ENCODE data around the gene SLC9A4.

The SLC9A4 gene

DNA sequence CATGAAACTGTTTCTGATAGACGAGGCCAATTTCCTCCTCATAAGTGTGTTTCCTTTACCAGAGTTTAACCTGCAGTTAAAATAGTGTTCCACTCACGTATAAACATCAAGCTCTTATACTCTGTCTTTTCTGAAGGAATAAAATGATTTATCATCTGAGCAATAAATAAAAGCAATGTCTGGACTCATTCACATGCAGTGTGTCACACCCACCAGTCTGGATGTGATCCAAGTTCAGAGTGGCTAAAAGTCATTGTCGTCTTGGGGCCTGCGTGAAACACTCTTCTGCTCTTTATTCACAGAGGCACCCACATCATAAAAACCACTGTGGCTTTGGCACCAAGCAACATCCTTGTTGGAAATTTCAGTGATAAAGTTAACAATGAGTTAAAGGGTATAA lies 19.5 kb upstream of the SLC9A4 start:
- DNase-seq, result no peak

DNA sequence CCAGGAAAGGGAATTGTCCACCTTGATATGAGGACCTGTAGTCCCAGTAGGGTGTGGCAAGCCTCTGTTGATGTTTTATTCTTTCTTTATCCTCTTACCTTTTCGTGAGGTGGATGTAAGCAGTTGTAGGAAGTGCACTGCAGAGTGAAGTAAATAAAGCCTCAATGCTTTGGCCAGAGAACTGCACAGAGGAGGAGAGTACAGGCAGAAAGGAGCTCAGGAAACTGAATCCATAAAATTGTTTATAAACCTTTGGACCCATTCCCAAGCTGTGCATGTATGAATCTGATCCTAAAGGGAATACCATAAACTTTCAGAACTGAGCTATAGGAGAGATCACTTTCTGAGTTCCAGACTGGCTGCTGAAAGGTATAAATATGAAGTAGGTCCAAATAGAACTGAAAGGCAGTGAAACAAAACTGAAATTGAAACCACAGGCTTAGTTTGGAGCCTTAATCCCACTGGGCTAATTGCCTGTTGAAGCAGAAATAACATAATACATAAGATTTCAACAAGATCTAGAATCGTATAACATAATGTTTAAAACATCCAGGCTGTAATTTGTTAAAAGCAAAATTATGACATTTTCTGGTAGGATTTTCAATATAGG lies 17.9 kb upstream of the SLC9A4 start:
- no peak for DNase-seq

DNA sequence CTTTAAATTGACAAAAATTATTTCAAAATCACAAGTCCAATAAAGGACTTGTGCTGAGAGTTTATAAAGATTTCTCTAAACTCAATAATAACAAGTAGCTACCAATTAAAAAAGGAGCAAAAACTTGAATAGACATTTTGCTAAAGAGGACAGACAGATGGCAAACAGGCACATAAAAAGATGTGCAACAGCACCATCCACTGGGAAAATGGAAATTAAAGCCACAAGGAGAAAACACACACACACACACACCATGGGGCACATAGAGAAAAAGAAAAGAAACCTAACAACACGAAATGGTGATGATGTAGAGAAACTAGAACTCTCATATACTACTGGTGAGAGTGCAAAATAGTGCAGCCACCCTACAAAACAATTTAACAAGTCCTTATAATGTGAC lies 12.6 kb upstream of the SLC9A4 start:
- DNase-seq, result no peak

DNA sequence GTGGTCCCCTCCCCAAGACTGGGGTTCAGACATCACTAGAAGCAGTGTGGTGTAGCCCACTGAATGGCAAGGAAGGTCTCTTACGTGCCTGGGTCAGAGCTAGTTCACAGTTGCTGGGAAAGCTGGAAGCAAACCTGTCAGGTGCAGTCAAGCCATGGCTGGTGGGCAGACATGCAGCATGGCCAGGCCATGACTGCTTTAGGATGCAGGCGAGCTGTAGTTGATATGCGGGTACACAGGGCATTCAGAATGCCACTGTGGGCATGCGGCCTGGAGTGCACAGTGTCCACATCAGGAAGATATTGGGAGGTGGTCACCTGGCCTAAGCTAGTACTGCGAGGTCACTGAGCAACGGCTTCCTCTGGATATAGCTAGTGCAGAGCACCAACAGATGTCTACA lies 11.8 kb upstream of the SLC9A4 start:
- no peak for DNase-seq

DNA sequence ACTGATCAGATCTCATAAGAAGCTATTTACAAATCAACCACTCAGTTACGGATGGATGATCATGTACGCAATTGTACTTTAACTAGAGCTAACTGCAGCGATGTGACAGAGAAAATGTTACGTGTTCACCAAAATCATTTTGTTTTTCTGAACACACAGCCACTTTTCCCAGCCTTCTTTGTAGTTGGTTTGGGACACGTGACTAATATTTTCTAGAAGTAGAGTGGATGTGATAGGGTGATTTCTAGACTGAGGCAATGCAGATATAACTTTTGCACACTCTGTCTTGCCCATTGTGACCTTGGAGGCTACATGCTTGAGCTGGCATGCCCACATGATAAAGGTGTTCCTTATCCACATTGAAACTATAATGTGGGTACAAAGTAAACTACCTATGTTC lies 9.9 kb upstream of the SLC9A4 start:
- DNase-seq, result no peak

DNA sequence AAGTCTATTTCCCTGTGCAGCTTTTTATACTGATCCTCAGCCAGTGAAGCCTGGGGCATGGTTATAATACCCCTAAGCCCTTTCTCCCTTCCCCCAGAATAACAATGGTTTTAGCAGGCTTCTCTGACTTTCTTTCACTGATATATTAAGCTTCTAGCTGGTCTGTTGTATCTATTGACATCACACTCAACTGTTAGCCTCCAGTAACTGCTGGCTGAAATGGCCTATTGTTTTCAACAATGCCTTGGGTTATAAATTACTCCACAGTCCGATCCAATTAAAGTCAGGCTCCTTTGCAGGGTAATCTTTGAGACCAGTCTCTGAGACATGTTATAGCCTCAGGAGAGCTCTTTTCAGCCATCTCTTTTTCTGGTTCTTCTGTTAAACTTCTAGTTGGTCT lies 2.9 kb upstream of the SLC9A4 start:
- no peak for DNase-seq

DNA sequence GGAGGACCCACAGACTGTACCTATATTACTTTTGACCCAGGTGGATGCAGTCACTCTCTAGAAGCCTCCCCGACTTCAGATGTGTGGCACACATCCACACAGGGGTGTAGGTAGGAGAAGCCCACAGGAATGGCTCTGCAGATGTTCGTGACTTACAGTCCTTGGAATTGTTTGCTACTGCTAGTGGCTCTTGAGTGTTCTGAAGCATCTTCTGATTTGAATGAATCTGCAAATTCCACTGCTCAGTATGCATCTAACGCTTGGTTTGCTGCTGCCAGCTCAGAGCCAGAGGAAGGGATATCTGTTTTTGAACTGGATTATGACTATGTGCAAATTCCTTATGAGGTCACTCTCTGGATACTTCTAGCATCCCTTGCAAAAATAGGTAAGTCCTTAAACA lies 605 bp downstream of the SLC9A4 start:
- no peak for DNase-seq

DNA sequence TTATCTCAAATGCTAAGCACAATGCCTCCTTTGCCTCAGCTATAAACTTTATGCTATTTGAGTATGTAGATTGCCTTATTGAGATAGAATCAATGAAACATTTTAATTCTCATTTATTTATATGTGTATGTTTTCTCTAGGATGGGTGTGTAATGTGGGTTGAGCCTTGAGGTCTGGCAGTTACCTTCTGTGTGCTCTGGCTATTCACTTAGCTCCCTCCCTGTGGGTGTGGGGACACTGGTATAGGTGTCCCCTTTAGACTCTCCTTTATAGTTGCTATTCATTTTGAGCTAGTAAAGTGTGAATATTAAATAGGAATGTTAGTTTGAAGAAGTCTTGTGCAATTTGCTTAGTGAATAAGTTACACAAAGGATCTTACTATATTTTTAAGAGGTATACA lies 1.8 kb downstream of the SLC9A4 start:
- DNase-seq, result no peak

DNA sequence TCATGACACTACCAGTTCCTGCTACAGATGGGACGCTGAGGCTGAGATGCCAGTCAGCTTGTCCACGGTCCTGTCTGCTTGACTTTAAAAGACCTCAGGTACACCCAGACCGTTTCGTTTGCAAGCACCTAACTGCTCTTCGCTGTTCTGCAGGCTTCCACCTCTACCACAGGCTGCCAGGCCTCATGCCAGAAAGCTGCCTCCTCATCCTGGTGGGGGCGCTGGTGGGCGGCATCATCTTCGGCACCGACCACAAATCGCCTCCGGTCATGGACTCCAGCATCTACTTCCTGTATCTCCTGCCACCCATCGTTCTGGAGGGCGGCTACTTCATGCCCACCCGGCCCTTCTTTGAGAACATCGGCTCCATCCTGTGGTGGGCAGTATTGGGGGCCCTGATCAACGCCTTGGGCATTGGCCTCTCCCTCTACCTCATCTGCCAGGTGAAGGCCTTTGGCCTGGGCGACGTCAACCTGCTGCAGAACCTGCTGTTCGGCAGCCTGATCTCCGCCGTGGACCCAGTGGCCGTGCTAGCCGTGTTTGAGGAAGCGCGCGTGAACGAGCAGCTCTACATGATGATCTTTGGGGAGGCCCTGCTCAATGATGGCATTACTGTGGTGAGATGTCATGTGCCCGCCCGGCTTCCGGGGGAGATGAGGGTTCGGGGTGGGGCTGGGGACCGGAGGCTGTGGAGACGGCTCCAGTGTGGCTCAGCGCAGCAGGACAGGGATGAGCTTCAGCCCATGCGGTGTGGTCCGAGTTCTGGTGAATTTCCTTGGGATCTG lies 5.9 kb downstream of the SLC9A4 start:
- DNase-seq, result no peak

DNA sequence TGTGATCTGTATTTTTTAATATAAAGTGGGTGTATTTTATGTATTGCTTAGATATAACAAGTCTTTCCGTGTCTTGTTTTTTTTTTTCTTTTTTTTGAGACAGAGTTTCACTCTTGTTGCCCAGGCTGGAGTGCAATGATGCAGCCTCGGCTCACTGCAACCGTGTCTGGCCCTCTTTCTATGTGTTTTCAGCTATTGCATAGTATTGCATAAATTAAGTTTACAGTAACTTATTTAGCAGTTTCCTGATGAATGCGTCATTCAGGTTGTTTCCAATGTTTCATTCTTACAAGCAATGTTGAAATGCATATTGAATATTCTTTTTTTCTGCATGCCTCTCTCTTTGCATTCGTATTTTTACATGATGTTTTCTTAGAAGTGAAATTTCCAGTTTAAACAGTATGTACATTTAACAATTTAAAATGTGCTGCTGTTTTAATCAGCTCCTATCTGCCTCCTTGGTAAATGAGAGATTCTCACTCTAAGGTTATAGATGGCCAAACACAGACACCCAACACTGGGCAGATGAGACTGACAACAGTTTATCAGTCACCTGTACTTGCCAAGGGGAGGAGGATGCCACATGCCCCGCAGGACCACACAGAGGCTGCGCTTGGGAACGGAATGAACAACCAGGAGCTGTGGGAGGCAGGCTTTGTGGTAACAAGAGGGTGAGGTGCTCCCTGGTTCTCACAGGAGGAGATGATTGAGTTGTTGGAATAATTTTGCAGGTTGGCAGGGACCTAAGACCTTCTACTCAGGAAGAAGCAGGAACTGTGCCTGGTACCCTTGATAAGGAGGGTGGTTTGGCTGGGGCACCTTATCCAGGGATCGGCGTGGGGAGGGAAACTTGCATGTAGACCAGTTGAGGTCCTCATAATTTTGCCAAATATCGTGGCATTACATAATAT lies 7.5 kb downstream of the SLC9A4 start:
- DNase-seq, result no peak

DNA sequence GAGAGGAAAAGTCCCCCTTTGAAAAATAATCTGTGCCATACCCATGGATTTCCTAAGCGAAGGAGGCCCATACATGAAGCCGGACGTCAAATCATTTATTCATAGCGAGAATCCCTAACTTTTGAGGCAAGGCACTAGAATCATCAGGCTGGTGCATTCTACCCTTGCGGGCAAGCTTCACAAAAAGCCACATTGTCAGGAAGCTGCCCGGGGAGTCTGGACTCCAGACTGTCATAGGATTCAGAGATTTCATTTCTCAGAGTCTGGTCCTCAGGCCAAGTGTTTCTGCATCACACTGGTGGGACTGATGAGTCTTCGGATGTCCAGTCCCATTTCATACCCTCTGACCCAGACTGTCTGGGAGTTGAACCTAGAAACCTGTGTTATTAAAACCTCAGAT lies 8.9 kb downstream of the SLC9A4 start:
- no peak for DNase-seq

DNA sequence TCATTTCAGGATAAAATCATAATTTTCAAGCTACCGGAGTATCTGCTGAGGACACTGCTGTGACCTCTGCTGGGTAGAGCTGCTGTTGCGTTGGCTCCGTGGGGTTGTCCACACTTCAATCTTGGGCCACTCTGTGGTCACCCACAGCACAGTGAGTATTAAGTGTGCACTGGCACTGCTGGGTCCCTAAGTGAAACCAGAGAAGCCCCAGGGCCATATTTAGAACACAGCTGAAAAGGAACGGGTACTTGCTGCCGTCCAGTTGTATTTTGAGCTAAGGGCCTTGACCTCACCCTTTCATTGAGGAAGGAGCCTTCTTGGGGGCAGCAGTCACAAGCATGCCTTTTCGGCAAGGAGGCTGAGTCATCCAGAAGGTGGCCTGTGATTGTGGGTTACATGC lies 10.1 kb downstream of the SLC9A4 start:
- no peak for DNase-seq

DNA sequence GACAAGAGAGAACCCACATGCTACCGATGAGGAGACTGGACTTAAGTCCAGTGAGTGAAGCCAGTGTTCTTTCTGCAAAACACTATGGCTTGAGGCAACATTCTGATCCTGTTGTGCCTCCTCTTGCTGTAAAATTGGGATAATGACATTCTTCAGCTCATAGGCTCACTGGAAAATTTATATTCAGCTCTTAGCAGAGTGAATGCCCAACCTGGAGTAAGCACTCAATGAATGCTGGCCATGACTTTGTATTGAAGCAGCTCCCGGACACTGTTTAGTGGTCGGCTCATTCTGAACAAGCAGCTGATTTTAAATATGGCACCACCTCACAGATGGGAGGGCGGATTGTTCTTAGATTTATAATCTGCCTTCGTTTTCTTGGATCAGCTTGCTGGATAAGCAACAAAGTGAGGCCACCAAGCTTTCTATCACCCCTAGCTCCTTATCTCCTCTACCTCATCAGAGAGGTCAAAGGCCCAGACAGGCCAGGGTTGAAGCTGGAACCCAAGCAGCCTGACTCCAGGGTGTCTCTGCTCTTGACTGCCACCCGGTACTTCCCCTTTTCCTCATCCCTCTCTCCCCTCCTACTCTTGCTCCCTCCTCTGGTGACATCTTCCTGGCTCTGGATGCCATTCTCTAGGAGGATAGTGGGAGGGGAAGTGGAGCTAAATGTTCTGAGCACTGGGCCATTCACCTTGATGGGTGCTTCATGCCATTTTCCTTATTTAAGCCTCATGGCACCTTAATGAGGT lies 11.5 kb downstream of the SLC9A4 start:
- DNase-seq, result no peak

DNA sequence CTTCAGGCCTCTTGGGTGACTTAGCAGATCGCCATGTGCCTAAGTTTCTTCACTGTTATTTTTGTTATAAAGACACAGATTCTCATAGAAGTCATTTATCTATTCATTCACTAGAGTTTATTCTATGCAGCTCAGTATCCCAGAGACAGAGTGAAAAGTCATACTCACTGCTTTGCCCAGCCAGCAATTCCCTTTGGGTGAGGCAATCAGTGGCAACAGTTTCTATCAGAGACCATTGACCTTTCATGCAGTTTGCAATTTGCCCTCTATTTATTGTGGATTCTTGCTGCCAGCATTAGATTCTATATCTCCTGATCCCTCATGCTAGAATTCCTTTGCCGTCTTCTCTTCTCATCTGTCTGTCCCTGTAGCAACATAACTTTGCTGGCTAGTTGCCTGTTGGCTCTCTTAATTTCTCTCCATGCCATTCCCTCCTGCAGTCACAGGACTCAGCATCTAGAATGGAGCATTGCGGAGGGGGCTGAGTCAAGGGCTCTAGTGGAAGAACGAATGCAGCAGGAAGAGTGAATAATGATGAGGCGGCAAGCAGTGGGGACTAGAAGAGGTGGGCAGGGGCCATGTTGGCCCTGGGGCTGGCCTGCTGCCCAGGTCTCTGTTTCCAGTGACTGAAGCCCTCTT lies 12.2 kb downstream of the SLC9A4 start:
- DNase-seq, result no peak

DNA sequence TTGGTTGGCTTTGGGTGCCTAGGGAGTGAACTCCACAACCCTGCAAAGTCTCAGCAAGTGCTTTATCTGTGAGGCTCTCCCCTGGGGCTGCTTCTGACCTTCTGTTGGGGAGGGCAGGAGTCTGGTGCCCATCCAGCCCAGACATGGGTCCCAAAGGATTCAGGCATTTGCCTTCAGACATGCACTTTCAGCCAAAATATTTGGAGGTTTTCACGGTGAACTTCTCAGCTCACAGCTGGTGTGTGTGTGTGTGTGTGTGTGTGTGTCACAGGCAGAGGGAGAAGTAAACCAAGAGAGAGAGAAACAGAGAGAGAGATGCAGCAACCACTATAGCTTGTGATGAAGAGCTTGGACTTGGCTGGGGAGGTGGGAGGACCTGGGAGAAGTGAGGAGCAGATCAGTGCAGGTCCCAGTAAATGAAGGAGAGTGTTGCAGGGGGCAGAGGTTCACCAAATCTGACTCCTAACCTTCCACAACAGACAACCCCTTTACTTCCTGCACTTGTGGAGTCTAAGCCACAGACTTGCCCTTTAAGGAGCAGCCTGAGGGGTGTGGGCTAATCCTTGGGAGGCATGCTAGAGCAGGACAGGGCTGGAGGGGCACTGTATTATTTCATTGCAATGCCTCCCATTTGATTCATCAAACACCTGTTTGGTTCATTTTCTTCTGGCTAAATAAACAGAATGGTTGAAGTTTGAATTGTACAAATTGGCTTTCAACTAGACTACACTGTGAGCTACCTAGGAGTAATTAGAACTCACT lies 14.1 kb downstream of the SLC9A4 start:
- DNase-seq, result no peak

DNA sequence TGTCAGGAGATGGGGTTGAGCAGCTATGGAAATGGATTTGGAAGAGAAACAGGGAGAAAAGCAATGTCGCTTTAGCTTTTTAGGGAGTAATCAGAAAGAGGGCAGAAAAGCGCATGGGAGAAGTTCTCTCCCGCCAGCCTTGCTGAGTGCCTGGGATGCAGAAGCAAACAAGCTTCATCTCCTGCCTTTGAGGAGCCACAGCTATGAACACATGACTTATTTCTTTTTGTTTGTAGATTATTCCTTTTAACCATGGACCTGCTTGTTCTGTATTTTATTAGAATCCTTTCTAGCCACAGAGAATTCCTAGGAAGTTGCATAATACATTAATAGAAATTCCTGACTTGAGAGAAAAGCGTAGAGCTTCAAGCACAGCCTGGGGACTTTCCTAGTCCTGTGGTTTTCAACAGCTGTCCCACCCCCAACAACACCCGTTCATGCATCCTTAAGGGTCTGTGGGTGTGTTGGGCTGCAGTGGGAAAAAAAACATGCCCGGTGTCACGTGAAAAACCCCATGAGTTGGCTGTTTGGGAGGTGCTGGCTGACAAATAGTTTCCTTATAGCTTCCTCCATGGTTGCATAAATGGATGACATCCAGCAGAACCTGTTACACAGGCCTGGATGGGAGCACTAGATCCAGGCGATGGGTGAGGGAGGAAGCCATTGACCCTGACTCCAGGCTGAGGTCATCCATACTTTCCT lies 14.9 kb downstream of the SLC9A4 start:
- DNase-seq, result no peak

DNA sequence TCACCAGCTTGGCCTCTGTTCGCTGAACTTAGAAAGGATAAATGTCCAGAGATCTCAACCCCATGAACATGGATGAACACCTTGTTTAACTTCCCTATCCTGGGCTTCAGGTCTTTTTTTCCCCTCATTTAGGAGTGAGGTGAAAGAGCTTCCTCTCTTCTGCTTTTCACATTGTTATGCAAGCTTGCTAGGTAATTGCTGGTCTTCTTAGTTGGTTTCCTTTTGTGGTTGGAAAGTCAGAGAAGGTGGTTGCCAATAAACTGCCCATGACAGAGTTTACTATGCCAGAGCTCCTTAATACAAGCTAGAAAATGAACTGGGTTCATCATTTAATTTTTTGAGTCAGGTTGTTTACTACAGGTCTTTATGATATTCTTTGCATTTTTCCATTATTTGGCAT lies 16.6 kb downstream of the SLC9A4 start:
- DNase-seq, result no peak

DNA sequence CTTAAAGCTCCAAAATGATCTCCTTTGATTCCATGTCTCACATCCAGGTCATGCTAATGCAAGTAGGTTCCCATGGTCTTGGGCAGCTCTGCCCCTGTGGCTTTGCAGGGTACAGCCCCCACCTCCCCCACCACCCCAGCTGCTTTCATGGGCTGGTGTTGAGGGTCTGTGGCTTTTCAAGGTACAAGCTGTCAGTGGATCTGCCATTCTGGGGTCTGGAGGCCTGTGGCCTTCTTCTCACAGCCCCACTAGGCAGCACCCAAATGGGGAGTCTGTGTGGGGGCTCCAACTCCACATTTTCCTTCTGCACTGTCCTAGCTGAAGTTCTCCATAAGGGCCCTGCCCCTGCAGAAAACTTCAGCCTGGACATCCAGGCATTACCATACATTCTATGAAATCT lies 19.0 kb downstream of the SLC9A4 start:
- no peak for DNase-seq

DNA sequence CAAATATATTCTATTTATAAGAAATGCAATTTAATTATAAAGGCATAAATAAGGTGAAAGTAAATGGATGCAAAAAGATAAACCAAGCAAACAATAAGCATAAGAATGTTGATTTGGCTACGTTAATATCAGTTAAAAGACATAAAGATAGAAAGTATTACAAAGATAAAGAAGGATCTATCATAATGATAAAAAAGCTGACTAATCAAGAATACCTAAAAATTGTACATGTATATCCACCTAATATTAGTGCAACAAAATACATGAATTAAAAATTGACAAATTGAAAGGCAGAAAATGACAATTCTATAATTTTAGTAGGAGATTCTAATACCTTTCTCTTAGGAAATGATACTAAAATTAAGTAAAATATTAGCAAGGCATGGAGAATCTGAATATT lies 21.5 kb downstream of the SLC9A4 start:
- DNase-seq, result no peak

DNA sequence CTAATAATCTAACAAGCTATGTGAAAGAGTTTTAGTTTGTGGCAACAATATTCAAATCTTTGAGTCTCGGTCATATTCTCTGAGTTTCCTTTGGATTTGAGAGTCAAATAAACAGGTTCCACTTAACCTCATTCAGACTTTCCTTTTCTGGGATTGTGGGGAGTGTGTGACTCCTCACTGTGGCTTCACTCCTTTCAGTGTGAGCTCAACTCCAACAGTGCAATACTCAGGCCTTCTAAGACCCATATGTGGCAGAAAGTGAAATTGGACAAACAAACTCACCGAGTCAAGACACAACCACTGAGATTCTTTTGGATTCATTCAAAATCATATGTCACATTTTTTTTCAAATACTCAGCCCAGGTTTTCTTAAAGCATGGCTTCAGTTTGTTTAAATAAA lies 25.4 kb downstream of the SLC9A4 start:
- no peak for DNase-seq

DNA sequence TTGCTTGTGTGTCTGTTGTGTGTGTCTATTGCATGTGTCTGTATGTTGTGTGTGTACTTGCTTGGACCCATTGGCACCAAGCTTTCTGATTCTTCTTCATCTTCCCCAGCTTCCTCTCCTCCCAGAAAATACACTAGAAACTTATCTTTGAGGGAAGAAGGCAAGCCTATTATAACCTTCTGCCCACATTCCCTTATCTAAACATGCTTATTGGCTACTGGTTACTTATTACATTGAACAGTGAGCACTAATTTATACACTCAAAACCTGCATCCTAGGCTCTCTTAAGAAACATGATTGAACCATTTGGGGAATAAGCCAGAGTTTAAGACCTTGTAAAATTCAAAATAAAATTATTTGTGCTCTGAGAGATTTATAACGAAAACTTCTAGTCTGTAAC lies 26.5 kb downstream of the SLC9A4 start:
- DNase-seq, result no peak
